DND-41 (cell line): ENCODE data around the gene CCNY.
A peak's percentile ranks its signal among the peaks of the same experiment; 100 is the strongest.

ENCODE experiments used
- EZH2 ChIP-seq: IDR thresholded peaks from 3 replicates; pipeline ENCODE4 v1.6.1; 2012; ENCODE audit warnings: borderline replicate concordance, low read depth, mild to moderate bottlenecking, moderate library complexity, low read length, inconsistent platforms; ENCODE audit not compliant: severe bottlenecking
- TF ChIP-seq, protein P1 (sequence below): IDR thresholded peaks from 2 replicates; pipeline ENCODE4 v1.5.1; 2012; ENCODE audit warnings: borderline replicate concordance, low read length, moderate library complexity, mild to moderate bottlenecking; ENCODE audit not compliant: poor library complexity, severe bottlenecking; ENCODE audit errors: extremely low read depth

DNA sequence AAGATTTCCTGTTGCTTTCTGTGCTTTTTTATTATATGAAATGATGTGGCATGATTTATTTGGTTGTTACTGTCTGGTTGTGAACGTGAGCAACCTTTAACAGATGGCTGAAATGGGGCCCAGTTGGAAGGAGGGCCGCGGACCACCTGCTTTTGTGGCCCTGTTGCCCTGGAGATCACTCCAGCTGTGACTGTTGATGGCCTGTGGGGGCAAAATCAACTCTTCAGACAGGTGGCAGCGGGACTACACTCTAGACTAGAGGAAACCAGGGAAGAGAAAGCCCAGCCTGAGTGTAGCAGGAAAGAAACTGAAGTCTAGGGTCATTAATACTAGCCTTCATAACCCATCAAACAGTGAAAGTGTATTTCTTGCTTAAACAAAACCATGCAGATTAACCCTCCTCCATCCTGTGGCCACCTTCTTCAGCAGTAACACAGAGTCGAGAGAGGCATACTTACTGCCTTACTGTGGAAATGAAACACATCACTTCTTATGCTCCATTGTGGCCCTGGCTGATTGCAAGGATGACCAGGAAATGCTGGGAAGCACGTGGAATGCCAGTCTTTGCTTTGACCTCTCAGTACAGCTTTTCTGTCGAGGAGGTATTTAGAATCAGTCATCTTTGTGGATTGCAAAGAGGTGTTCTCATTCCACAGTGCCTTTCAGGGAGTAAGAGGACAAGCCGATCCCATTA lies 80.5 kb downstream of the CCNY start:
- TF ChIP-seq, protein P1, sequence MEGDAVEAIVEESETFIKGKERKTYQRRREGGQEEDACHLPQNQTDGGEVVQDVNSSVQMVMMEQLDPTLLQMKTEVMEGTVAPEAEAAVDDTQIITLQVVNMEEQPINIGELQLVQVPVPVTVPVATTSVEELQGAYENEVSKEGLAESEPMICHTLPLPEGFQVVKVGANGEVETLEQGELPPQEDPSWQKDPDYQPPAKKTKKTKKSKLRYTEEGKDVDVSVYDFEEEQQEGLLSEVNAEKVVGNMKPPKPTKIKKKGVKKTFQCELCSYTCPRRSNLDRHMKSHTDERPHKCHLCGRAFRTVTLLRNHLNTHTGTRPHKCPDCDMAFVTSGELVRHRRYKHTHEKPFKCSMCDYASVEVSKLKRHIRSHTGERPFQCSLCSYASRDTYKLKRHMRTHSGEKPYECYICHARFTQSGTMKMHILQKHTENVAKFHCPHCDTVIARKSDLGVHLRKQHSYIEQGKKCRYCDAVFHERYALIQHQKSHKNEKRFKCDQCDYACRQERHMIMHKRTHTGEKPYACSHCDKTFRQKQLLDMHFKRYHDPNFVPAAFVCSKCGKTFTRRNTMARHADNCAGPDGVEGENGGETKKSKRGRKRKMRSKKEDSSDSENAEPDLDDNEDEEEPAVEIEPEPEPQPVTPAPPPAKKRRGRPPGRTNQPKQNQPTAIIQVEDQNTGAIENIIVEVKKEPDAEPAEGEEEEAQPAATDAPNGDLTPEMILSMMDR, result peak; percentile 17
- TF ChIP-seq EZH2, result no peak
